Activated naive CD8-positive, alpha-beta T cell treated with anti-CD3 and anti-CD28 coated beads, Interleukin-2, amount 50 U/mL, for 24 hours (primary cell): ENCODE data around the gene MEGF9.
"Not testable (repeated sequence)": the region's sequence is repeated elsewhere in the genome, so short reads cannot be mapped to it uniquely, and the experiment has no call there.

Experiments used
- ATAC-seq: fragments of 150-1000 bp; cut with Tn5 transposase; one replicate; pipeline ENCODE4 v1.10.0; 2021
- DNase-seq: peaks from one replicate; pipeline ENCODE4 v3.0.0; 2021
- H3K27ac Mint-ChIP-seq: one replicate; pipeline ENCODE4 v1.8.0; 2021; ENCODE audit warnings: mild to moderate bottlenecking, mixed read lengths
- H3K27me3 Mint-ChIP-seq: one replicate; pipeline ENCODE4 v1.8.0; 2021; ENCODE audit warnings: mixed read lengths
- H3K36me3 Mint-ChIP-seq: one replicate; pipeline ENCODE4 v1.8.0; 2021; ENCODE audit warnings: low read depth, mixed read lengths
- H3K4me1 Mint-ChIP-seq: one replicate; pipeline ENCODE4 v1.8.0; 2021; ENCODE audit warnings: mixed read lengths
- H3K4me3 Mint-ChIP-seq: one replicate; pipeline ENCODE4 v1.8.0; 2021; ENCODE audit warnings: mild to moderate bottlenecking, moderate library complexity, mixed read lengths
- H3K9me3 Mint-ChIP-seq: one replicate; pipeline ENCODE4 v1.8.0; 2021; ENCODE audit warnings: mixed read lengths

The MEGF9 gene

GRCh38 chr9:120559546-120559945, 154.7 kb downstream of the MEGF9 start:
- no peak for ATAC-seq
- H3K36me3 Mint-ChIP-seq: peaks cover 48% of the 10 kb centered on the region
- H3K27me3 Mint-ChIP-seq: no peaks in the 10 kb centered on the region
- H3K4me1 Mint-ChIP-seq: peaks cover 5% of the 10 kb centered on the region
- no peak for DNase-seq
- no peak overlapping the region for H3K4me3 Mint-ChIP-seq
- H3K27ac Mint-ChIP-seq: no peak overlapping the region
- no peaks in the 10 kb centered on the region for H3K9me3 Mint-ChIP-seq

GRCh38 chr9:120558454-120558853, 155.8 kb downstream of the MEGF9 start:
- H3K36me3 Mint-ChIP-seq: peaks cover 44% of the 10 kb centered on the region
- H3K9me3 Mint-ChIP-seq: no peaks in the 10 kb centered on the region
- peak overlapping the region; percentile 24 for H3K27ac Mint-ChIP-seq
- no peak overlapping the region for H3K4me3 Mint-ChIP-seq
- peaks cover 5% of the 10 kb centered on the region for H3K4me1 Mint-ChIP-seq
- DNase-seq (no peak), ATAC-seq (peak; percentile 24)
- H3K27me3 Mint-ChIP-seq: no peaks in the 10 kb centered on the region

- Mint-ChIP-seq H3K36me3 (peaks cover 45% of the 10 kb centered on the region), H3K27me3 (no peaks in the 10 kb centered on the region), H3K4me1 (peaks cover 5% of the 10 kb centered on the region), H3K9me3 (no peaks in the 10 kb centered on the region), H3K27ac (no peak overlapping the region), H3K4me3 (no peak overlapping the region)
- ATAC-seq (no peak), DNase-seq (no peak)
These were observed 157.1 kb downstream of the MEGF9 start for GRCh38 chr9:120557205-120557604.

GRCh38 chr9:120556775-120557174, 157.5 kb downstream of the MEGF9 start:
- DNase-seq (no peak), ATAC-seq (no peak)
- Mint-ChIP-seq H3K4me1 (peaks cover 5% of the 10 kb centered on the region), H3K27ac (no peak overlapping the region), H3K36me3 (peaks cover 41% of the 10 kb centered on the region), H3K27me3 (no peaks in the 10 kb centered on the region), H3K9me3 (no peaks in the 10 kb centered on the region), H3K4me3 (no peak overlapping the region)

GRCh38 chr9:120555839-120556238, 158.4 kb downstream of the MEGF9 start:
- H3K27ac Mint-ChIP-seq: no peak overlapping the region
- H3K4me1 Mint-ChIP-seq: peaks cover 5% of the 10 kb centered on the region
- H3K27me3 Mint-ChIP-seq: no peaks in the 10 kb centered on the region
- DNase-seq: no peak
- H3K4me3 Mint-ChIP-seq: no peak overlapping the region
- no peak for ATAC-seq
- no peaks in the 10 kb centered on the region for H3K9me3 Mint-ChIP-seq
- peaks cover 44% of the 10 kb centered on the region for H3K36me3 Mint-ChIP-seq

- not testable (repeated sequence) for H3K9me3 Mint-ChIP-seq, H3K4me3 Mint-ChIP-seq, DNase-seq, H3K27me3 Mint-ChIP-seq, H3K4me1 Mint-ChIP-seq, H3K27ac Mint-ChIP-seq, ATAC-seq
- H3K36me3 Mint-ChIP-seq: peaks cover 55% of the 10 kb centered on the region
These were observed 162.0 kb downstream of the MEGF9 start for GRCh38 chr9:120552210-120552704.
